IMR-90 (cell line): ENCODE measurements around the gene WDR81. TPM values are rescaled to one million over a fixed set of nuclear protein-coding genes. Genes with fewer than 3 reads are reported as not detected.
A peak's percentile ranks its signal among the peaks of the same experiment; 100 is the strongest.

Source experiments
- ATAC-seq: fragments of 200-7000 bp; cut with Tn5 transposase; 2 replicates; pipeline ENCODE4 v1.9.1; 2020; ENCODE audit warnings: low read depth, mild to moderate bottlenecking, moderate library complexity
- BruUV-seq: library from RNA; stranded (reverse); fragments of 400-500 nt; replicated peaks from 2 replicates; lab custom pipeline; 2021; lab: Mats Ljungman, UMichigan
- CTCF ChIA-PET: fragments of 300-600 bp; formaldehyde crosslinking; extraction: SDS; loops from one replicate; lab custom pipeline; 2021; ENCODE audit warnings: antibody characterized with exemption; lab: Yijun Ruan, JAX
- POLR2A ChIA-PET: fragments of 300-600 bp; sonication (Branson Sonifier 250); formaldehyde crosslinking; loops from one replicate; lab custom pipeline; 2022; ENCODE audit warnings: antibody characterized with exemption; ENCODE audit not compliant: unreplicated experiment; lab: Charles Lee
- DNase-seq: peaks from one replicate; pipeline ENCODE4 v3.0.0; 2013
- H2AFZ ChIP-seq: replicated peaks from 2 replicates; pipeline ENCODE3; 2013; ENCODE audit warnings: low read length, mild to moderate bottlenecking; ENCODE audit not compliant: poor library complexity
- H2AK5ac ChIP-seq: 2 replicates; pipeline ENCODE4 v1.6.1; 2013; ENCODE audit warnings: low read depth, low read length, inconsistent platforms
- H2AK9ac ChIP-seq: replicated peaks from 2 replicates; pipeline ENCODE3; 2013; ENCODE audit warnings: mild to moderate bottlenecking, low read depth, low read length, moderate library complexity; ENCODE audit not compliant: poor library complexity
- H2BK120ac ChIP-seq: 2 replicates; pipeline ENCODE4 v1.6.1; 2013; ENCODE audit warnings: low read depth, low read length, inconsistent platforms
- H2BK15ac ChIP-seq: 3 replicates; pipeline ENCODE4 v1.6.1; 2013; ENCODE audit warnings: low read depth, low read length, inconsistent platforms
- H2BK20ac ChIP-seq: 2 replicates; pipeline ENCODE4 v1.6.1; 2013; ENCODE audit warnings: low read depth, mild to moderate bottlenecking, inconsistent platforms, low read length, moderate library complexity
- H2BK5ac ChIP-seq: 2 replicates; pipeline ENCODE4 v1.6.1; 2013; ENCODE audit warnings: mild to moderate bottlenecking, low read depth, low read length, inconsistent platforms; ENCODE audit not compliant: poor library complexity, severe bottlenecking
- H3K14ac ChIP-seq: replicated peaks from 2 replicates; pipeline ENCODE4 v1.6.1; 2013; ENCODE audit warnings: low read depth, low read length, inconsistent platforms
- H3K18ac ChIP-seq: 2 replicates; pipeline ENCODE4 v1.6.1; 2013; ENCODE audit warnings: low read depth, low read length, control low read depth
- H3K23ac ChIP-seq: 2 replicates; pipeline ENCODE4 v1.6.1; 2013; ENCODE audit warnings: low read depth, low read length, inconsistent platforms
- H3K27ac ChIP-seq: 2 replicates; pipeline ENCODE4 v1.5.1; 2013; ENCODE audit warnings: mild to moderate bottlenecking, control low read depth, low read length; ENCODE audit not compliant: insufficient read depth
- H3K27me3 ChIP-seq: 2 replicates; pipeline ENCODE4 v1.6.1; 2013; ENCODE audit warnings: low read length; ENCODE audit not compliant: control insufficient read depth, insufficient read depth
- H3K36me3 ChIP-seq: 2 replicates; pipeline ENCODE4 v1.6.1; 2013; ENCODE audit warnings: low read length, mixed read lengths; ENCODE audit not compliant: control insufficient read depth, insufficient read depth
- H3K4ac ChIP-seq: 2 replicates; pipeline ENCODE4 v1.6.1; 2013; ENCODE audit warnings: low read depth, low read length, inconsistent platforms
- H3K4me1 ChIP-seq: 2 replicates; pipeline ENCODE4 v1.6.1; 2013; ENCODE audit warnings: low read length, mixed read lengths; ENCODE audit not compliant: control insufficient read depth, insufficient read depth
- H3K4me2 ChIP-seq: 2 replicates; pipeline ENCODE4 v1.6.1; 2013; ENCODE audit warnings: low read depth, mild to moderate bottlenecking, control low read depth, low read length, moderate library complexity
- H3K4me3 ChIP-seq: 2 replicates; pipeline ENCODE4 v1.5.1; 2013; ENCODE audit warnings: low read depth, mild to moderate bottlenecking, control low read depth, low read length, moderate library complexity; ENCODE audit not compliant: insufficient read depth
- H3K56ac ChIP-seq: 2 replicates; pipeline ENCODE4 v1.6.1; 2013; ENCODE audit warnings: low read length, inconsistent platforms; ENCODE audit not compliant: insufficient read depth; ENCODE audit errors: extremely low read depth
- H3K79me1 ChIP-seq, 2 experiments: 2 replicates each; pipeline ENCODE4 v1.6.1; 2013; ENCODE audit warnings: low read length in 2 of 2, inconsistent platforms in 1 of 2, low read depth in 1 of 2
- H3K9ac ChIP-seq: 2 replicates; pipeline ENCODE4 v1.6.1; 2013; ENCODE audit warnings: low read depth, low read length, control low read depth
- H3K9me1 ChIP-seq: 2 replicates; pipeline ENCODE4 v1.6.1; 2013; ENCODE audit warnings: low read length, inconsistent platforms; ENCODE audit not compliant: insufficient read depth
- H3K9me3 ChIP-seq: 2 replicates; pipeline ENCODE4 v1.6.1; 2013; ENCODE audit warnings: low read length; ENCODE audit not compliant: control insufficient read depth, insufficient read depth
- H4K20me1 ChIP-seq: 2 replicates; pipeline ENCODE4 v1.6.1; 2013; ENCODE audit warnings: low read length, inconsistent platforms; ENCODE audit not compliant: insufficient read depth
- H4K5ac ChIP-seq: 2 replicates; pipeline ENCODE4 v1.6.1; 2013; ENCODE audit warnings: mild to moderate bottlenecking, low read depth, low read length, control low read depth
- H4K8ac ChIP-seq, 2 experiments: 2 replicates each; pipeline ENCODE4 v1.6.1; 2013; ENCODE audit warnings: low read depth in 2 of 2, low read length in 2 of 2, control low read depth in 1 of 2, inconsistent platforms in 1 of 2
- H4K91ac ChIP-seq: 2 replicates; pipeline ENCODE4 v1.6.1; 2013; ENCODE audit warnings: low read depth, low read length, inconsistent platforms; ENCODE audit not compliant: insufficient read depth
- BHLHE40 ChIP-seq: fragments of 150-350 bp; IDR thresholded peaks from 2 replicates; pipeline ENCODE4 v1.6.1; 2016; ENCODE audit warnings: mild to moderate bottlenecking, low read depth, low read length
- CEBPB ChIP-seq: IDR thresholded peaks from 2 replicates; pipeline ENCODE4 v1.6.1; 2012; ENCODE audit warnings: low read depth, low read length, improper control_type of control experiment
- CHD1 ChIP-seq: IDR thresholded peaks from 2 replicates; pipeline ENCODE4 v1.6.1; 2012; ENCODE audit warnings: low read depth, low read length, improper control_type of control experiment
- FOS ChIP-seq: fragments of 150-350 bp; IDR thresholded peaks from 2 replicates; pipeline ENCODE4 v1.6.1; 2016; ENCODE audit warnings: low read depth, low read length
- MAFK ChIP-seq: IDR thresholded peaks from 2 replicates; pipeline ENCODE4 v1.6.1; 2012; ENCODE audit warnings: low read depth, low read length, improper control_type of control experiment
- MAZ ChIP-seq: IDR thresholded peaks from 2 replicates; pipeline ENCODE4 v1.6.1; 2012; ENCODE audit warnings: low read depth, mild to moderate bottlenecking, low read length, improper control_type of control experiment, moderate library complexity, borderline replicate concordance
- MXI1 ChIP-seq: IDR thresholded peaks from 2 replicates; pipeline ENCODE4 v1.6.1; 2012; ENCODE audit warnings: low read depth, mild to moderate bottlenecking, low read length, moderate library complexity, borderline replicate concordance
- NFE2L2 ChIP-seq: fragments of 150-350 bp; IDR thresholded peaks from 2 replicates; pipeline ENCODE4 v1.6.1; 2016; ENCODE audit warnings: low read depth, mild to moderate bottlenecking, low read length
- POLR2A ChIP-seq: IDR thresholded peaks from 2 replicates; pipeline ENCODE4 v1.6.1; 2012; ENCODE audit warnings: mild to moderate bottlenecking, low read depth, low read length
- RCOR1 ChIP-seq: IDR thresholded peaks from 2 replicates; pipeline ENCODE4 v1.6.1; 2012; ENCODE audit warnings: mild to moderate bottlenecking, low read length, improper control_type of control experiment; ENCODE audit not compliant: insufficient replicate concordance
- RFX5 ChIP-seq: IDR thresholded peaks from 2 replicates; pipeline ENCODE4 v1.8.0; 2012; ENCODE audit warnings: low read depth, mild to moderate bottlenecking, low read length, moderate library complexity
- SMC3 ChIP-seq: fragments of 150-350 bp; IDR thresholded peaks from 2 replicates; pipeline ENCODE4 v1.6.1; 2016; ENCODE audit warnings: low read depth, mild to moderate bottlenecking, antibody characterized with exemption, low read length, moderate library complexity
- USF2 ChIP-seq: fragments of 150-350 bp; IDR thresholded peaks from 2 replicates; pipeline ENCODE4 v1.6.1; 2017; ENCODE audit warnings: mild to moderate bottlenecking, antibody characterized with exemption, low read length, low read depth
- WGBS, 2 experiments: methylation state at CpG; one replicate each; pipeline versions ENCODE4 v1.1.5 to v1.1.7; 2013; ENCODE audit warnings: missing lambda C conversion rate in 2 of 2; ENCODE audit not compliant: insufficient read length in 1 of 2; ENCODE audit errors: extremely low coverage in 2 of 2; 5-methylcytosine and 5-hydroxymethylcytosine counted together
- dilution Hi-C: fragments of 300-500 bp; cut with HindIII; formaldehyde crosslinking; loops from one replicate; pipeline ENCODE4 v1.14.3; 2018; ENCODE audit warnings: low sequenced_read_pairs; ENCODE audit not compliant: unreplicated experiment
- in situ Hi-C: fragments of 300-500 bp; cut with MboI; formaldehyde crosslinking; loops from 3 replicates; pipeline ENCODE4 v1.14.3; 2019; ENCODE audit warnings: low sequenced_read_pairs, inconsistent platforms, mixed read lengths
- intact Hi-C: fragments of 100-400 bp; cut with micrococcal nuclease; formaldehyde crosslinking; loops from 2 replicates; pipeline ENCODE4 v1.10.0; 2022
- polyA plus RNA-seq, 3 experiments: library from polyadenylated mRNA; depleted of rRNA; stranded (reverse); fragments of >200 nt; gene quantifications; 2 replicates each; pipeline ENCODE4 v1.2.3, GENCODE V29; 2012; ENCODE audit warnings: low replicate concordance in 1 of 3
- total RNA-seq: library from RNA; depleted of rRNA; stranded (reverse); fragments of >200 nt; gene quantifications from 2 replicates; pipeline ENCODE4 v1.2.3, GENCODE V29; 2012
- TF ChIP-seq, protein P1 (sequence below): conservative IDR thresholded peaks from 2 replicates; pipeline ENCODE4 v1.5.1; 2012; ENCODE audit warnings: mild to moderate bottlenecking, low read depth, low read length, improper control_type of control experiment
- TF ChIP-seq, protein P2 (sequence below): fragments of 150-350 bp; IDR thresholded peaks from 2 replicates; pipeline ENCODE4 v1.6.1; 2016; ENCODE audit warnings: low read depth, mild to moderate bottlenecking, low read length, moderate library complexity, borderline replicate concordance

WDR81 gene
- total and polyA plus RNA-seq, 2 of the 4 experiments (the other 2 are of a cell fraction): 3.0 to 8.4 TPM

DNA sequence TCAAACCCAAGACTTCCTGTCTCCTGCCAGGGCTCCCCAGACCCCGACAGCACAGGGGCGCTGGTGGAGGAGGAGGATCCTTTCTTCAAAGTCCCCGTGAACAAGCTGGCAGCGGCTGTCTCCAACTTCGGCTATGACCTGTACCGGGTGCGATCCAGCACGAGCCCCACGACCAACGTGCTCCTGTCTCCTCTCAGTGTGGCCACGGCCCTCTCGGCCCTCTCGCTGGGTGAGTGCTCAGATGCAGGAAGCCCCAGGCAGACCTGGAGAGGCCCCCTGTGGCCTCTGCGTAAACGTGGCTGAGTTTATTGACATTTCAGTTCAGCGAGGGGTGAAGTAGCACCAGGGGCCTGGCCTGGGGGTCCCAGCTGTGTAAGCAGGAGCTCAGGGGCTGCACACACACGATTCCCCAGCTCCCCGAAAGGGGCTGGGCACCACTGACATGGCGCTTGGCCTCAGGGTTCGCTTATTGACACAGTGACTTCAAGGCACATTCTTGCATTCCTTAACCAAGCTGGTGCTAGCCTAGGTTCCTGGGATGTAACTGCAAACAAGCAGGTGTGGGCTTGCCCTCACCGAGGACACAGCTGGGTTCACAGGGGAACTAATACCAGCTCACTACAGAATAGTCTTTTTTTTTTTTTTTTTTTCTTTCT is 45.4 kb downstream of the WDR81 start:
- Histone ChIP-seq H3K36me3 (peaks cover 18% of the 10 kb centered on the region; the same call in 1 of the 2 replicates), H3K27ac (no peak overlapping the region), H3K4me1 (peaks cover 4% of the 10 kb centered on the region), H3K18ac (no peak overlapping the region), H4K5ac (no peak overlapping the region), H3K9me3 (no peaks in the 10 kb centered on the region), H3K14ac (no peak overlapping the region), H4K91ac (no peak overlapping the region), H2BK20ac (no peak overlapping the region), H4K8ac (peak overlapping the region in 1 of 2 experiments; percentile 42; a peak in 1 of 4 replicates), H3K79me1 (no peaks in the 10 kb centered on the region), H2BK120ac (no peak overlapping the region), H3K23ac (no peak overlapping the region), H2AK5ac (peak overlapping the region; percentile 67; the same call in 1 of the 2 replicates), H3K9me1 (peaks cover 4% of the 10 kb centered on the region; the same call in 1 of the 2 replicates), H2AFZ (peak overlapping the region; percentile 78), H3K56ac (no peak overlapping the region), H2BK5ac (no peak overlapping the region), H3K4ac (no peak overlapping the region), H2AK9ac (peak overlapping the region; percentile 42), H3K27me3 (no peaks in the 10 kb centered on the region), H3K4me3 (no peak overlapping the region), H2BK15ac (no peak overlapping the region), H3K9ac (no peak overlapping the region), H4K20me1 (no peaks in the 10 kb centered on the region), H3K4me2 (no peak overlapping the region)
- 47% methylated on average over 11 of the region's 21 CpGs; no CpG with 5 or more reads in 1 of the 2 experiments for WGBS, 2 experiments
- ATAC-seq: no peak
- ChIA-PET CTCF (interaction anchor here (0.6 to 1.1 kb wide), 4 partner anchors 14 to 501 kb away, joined by 5 to 6 read pairs (median 5); no protein-coding TSS in a partner anchor), POLR2A (interaction anchor here (0.6 kb wide), 1 partner anchor 16 kb away, joined by 3 read pairs; no protein-coding TSS in a partner anchor)
- intact Hi-C loops: no loop called here
- BruUV-seq: no TSS peak
- DNase-seq: no peak
- TF ChIP-seq CEBPB: no peak
- TF ChIP-seq BHLHE40: no peak
- TF ChIP-seq MXI1: no peak
- TF ChIP-seq, protein P1, sequence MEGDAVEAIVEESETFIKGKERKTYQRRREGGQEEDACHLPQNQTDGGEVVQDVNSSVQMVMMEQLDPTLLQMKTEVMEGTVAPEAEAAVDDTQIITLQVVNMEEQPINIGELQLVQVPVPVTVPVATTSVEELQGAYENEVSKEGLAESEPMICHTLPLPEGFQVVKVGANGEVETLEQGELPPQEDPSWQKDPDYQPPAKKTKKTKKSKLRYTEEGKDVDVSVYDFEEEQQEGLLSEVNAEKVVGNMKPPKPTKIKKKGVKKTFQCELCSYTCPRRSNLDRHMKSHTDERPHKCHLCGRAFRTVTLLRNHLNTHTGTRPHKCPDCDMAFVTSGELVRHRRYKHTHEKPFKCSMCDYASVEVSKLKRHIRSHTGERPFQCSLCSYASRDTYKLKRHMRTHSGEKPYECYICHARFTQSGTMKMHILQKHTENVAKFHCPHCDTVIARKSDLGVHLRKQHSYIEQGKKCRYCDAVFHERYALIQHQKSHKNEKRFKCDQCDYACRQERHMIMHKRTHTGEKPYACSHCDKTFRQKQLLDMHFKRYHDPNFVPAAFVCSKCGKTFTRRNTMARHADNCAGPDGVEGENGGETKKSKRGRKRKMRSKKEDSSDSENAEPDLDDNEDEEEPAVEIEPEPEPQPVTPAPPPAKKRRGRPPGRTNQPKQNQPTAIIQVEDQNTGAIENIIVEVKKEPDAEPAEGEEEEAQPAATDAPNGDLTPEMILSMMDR: no peak
- no peak for TF ChIP-seq POLR2A
- no peak for TF ChIP-seq RCOR1
- TF ChIP-seq SMC3: no peak
- no peak for TF ChIP-seq CHD1
- TF ChIP-seq, protein P2, sequence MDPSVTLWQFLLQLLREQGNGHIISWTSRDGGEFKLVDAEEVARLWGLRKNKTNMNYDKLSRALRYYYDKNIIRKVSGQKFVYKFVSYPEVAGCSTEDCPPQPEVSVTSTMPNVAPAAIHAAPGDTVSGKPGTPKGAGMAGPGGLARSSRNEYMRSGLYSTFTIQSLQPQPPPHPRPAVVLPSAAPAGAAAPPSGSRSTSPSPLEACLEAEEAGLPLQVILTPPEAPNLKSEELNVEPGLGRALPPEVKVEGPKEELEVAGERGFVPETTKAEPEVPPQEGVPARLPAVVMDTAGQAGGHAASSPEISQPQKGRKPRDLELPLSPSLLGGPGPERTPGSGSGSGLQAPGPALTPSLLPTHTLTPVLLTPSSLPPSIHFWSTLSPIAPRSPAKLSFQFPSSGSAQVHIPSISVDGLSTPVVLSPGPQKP: no peak
- TF ChIP-seq MAFK: no peak
- no peak for TF ChIP-seq RFX5
- no peak for TF ChIP-seq FOS
- no peak for TF ChIP-seq MAZ
- TF ChIP-seq USF2: no peak
- no peak for TF ChIP-seq NFE2L2
- dilution Hi-C loops: no loop called here
- in situ Hi-C loops: no loop called here
